Upper lobe of left lung (tissue), 4 donors: ENCODE data around the gene RUNX2.
A peak's percentile ranks its signal among the peaks of the same experiment; 100 is the strongest.

ENCODE experiments used
- POLR2A ChIP-seq, 4 donors: fragments of 450-650 bp; IDR thresholded peaks; one replicate each; pipeline ENCODE4 v1.5.1; 2016 to 2017; ENCODE audit warnings: antibody characterized with exemption in 4 of 4, mild to moderate bottlenecking in 2 of 4
- TF ChIP-seq, protein P1 (sequence below), 6 experiments: fragments of 450-650 bp in 4 of 6; fragments of 200-600 bp in 2 of 6; sonication (generic) in 2 of 6; IDR thresholded peaks; one replicate each; pipeline ENCODE4 v1.5.1; 2016 to 2019; ENCODE audit warnings: antibody characterized with exemption in 6 of 6

DNA sequence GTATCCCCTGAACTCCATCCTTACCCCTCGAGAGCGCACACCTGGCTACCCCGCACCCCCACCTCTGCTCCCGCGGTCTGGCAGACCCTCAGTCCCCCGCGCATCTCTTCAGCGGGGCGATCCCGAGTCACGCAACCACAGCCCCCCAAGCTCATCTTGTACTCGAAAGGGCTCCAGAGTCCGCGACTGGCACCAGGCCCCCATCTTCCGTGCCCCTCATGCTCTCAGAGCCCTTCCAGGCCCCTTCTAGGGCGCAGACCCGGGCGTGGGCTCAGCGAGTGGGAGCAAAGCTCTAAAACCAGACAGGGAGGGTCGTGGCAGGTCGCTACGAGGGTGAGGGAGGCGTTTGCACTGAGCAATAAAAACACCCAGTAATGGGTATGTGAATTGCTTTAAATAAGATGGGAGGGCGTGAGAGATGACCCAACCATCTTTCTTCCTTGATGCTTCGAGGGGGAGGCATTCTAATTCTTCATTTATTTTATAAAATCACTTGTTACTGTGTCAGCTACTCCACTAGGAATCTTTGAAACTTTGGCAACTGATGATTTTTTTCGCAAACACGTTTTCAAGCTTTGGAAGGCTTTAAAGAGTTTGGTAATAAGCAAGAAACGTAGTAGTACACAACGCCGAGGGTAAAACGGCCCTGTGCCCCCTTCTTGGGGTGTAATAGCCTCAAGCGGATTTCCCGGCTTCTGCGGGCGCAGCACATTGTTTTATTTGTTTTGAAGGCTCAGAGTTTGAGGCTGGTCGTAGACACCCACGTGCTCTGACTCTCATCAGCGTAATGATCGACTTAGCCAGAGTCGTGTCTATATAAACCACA, 92.2 kb downstream of the RUNX2 start:
- TF ChIP-seq POLR2A (IDR thresholded peaks at IDR 0.05): peak in 1 of 4 donors; percentile 12
- TF ChIP-seq, protein P1, sequence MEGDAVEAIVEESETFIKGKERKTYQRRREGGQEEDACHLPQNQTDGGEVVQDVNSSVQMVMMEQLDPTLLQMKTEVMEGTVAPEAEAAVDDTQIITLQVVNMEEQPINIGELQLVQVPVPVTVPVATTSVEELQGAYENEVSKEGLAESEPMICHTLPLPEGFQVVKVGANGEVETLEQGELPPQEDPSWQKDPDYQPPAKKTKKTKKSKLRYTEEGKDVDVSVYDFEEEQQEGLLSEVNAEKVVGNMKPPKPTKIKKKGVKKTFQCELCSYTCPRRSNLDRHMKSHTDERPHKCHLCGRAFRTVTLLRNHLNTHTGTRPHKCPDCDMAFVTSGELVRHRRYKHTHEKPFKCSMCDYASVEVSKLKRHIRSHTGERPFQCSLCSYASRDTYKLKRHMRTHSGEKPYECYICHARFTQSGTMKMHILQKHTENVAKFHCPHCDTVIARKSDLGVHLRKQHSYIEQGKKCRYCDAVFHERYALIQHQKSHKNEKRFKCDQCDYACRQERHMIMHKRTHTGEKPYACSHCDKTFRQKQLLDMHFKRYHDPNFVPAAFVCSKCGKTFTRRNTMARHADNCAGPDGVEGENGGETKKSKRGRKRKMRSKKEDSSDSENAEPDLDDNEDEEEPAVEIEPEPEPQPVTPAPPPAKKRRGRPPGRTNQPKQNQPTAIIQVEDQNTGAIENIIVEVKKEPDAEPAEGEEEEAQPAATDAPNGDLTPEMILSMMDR (IDR thresholded peaks at IDR 0.05): no peak
